ENCODE data around the gene PEX5L.

DNA sequence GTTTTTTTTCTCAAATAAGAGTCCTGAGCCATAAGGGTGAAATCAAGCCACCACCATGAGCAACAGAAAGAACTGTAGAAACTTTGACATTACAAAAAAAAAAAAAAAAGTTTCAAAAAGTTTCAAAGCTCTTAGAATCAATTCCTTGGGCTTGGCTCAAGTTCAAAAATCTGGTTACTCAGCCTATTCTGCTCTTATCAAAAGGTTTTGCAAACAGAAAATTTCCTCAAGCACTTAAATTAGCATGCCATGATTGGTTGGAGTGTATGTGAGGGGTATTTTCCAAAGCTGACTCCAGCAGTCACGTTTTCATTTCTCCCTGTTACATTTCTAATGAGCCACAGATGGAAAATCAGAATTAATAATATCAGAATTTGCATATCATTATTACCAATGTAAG is 12.1 kb upstream of the PEX5L start:
- TF ChIP-seq, protein P1, sequence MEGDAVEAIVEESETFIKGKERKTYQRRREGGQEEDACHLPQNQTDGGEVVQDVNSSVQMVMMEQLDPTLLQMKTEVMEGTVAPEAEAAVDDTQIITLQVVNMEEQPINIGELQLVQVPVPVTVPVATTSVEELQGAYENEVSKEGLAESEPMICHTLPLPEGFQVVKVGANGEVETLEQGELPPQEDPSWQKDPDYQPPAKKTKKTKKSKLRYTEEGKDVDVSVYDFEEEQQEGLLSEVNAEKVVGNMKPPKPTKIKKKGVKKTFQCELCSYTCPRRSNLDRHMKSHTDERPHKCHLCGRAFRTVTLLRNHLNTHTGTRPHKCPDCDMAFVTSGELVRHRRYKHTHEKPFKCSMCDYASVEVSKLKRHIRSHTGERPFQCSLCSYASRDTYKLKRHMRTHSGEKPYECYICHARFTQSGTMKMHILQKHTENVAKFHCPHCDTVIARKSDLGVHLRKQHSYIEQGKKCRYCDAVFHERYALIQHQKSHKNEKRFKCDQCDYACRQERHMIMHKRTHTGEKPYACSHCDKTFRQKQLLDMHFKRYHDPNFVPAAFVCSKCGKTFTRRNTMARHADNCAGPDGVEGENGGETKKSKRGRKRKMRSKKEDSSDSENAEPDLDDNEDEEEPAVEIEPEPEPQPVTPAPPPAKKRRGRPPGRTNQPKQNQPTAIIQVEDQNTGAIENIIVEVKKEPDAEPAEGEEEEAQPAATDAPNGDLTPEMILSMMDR (IDR thresholded peaks at IDR 0.05) = no peak
- no peak for TF ChIP-seq EP300 (IDR thresholded peaks at IDR 0.05)

Data from gastroesophageal sphincter (tissue), 3 donors.